MM.1S (cell line): ENCODE measurements around the gene TMEM132D.

Experiments
- EZH2 ChIP-seq: fragments of 300-600 bp; sonication (generic); optimal IDR thresholded peaks from 2 replicates; pipeline ENCODE3; 2017; ENCODE audit warnings: low read depth, mild to moderate bottlenecking, antibody characterized with exemption, low read length, mixed read lengths
- TF ChIP-seq, protein P1 (sequence below): fragments of 300-600 bp; sonication (generic); IDR thresholded peaks from 2 replicates; pipeline ENCODE4 v1.5.1; 2016; ENCODE audit warnings: antibody characterized with exemption, low read length, mixed read lengths

DNA sequence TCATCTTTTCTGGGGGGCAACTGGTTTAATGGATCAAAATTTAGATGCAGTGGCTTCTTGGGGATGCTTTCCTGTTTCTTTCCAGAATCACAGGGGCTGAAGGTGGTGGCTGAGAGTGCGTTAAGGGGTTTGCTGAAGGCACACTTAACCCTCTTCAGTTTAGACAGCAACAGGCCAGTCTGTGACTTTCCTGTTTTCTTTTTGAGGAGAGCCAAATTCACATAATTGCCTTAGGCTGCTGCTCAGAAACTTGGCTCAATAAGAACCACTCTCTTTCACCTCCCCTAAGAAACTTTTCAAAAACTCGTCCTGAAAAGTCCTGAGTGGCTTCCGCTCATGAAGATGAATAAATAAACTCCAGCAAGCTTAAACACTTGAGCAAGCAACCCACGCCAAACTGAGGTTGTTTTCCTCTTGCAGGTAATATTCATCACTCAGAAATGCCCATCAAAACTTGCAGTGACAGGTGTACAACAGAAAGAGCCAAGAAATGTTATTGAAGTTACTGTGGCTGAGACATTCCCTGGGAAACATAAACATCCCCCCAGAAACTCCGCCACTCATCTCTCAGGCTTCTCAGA lies 510.4 kb downstream of the TMEM132D start:
- TF ChIP-seq, protein P1, sequence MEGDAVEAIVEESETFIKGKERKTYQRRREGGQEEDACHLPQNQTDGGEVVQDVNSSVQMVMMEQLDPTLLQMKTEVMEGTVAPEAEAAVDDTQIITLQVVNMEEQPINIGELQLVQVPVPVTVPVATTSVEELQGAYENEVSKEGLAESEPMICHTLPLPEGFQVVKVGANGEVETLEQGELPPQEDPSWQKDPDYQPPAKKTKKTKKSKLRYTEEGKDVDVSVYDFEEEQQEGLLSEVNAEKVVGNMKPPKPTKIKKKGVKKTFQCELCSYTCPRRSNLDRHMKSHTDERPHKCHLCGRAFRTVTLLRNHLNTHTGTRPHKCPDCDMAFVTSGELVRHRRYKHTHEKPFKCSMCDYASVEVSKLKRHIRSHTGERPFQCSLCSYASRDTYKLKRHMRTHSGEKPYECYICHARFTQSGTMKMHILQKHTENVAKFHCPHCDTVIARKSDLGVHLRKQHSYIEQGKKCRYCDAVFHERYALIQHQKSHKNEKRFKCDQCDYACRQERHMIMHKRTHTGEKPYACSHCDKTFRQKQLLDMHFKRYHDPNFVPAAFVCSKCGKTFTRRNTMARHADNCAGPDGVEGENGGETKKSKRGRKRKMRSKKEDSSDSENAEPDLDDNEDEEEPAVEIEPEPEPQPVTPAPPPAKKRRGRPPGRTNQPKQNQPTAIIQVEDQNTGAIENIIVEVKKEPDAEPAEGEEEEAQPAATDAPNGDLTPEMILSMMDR = no peak
- TF ChIP-seq EZH2 = no peak
